SU-DHL-6 (cell line): ENCODE results near the gene MYO10.
"Not testable (repeated sequence)": the region's sequence is repeated elsewhere in the genome, so short reads cannot be mapped to it uniquely, and the experiment has no call there.

Experiments used
- H2AFZ ChIP-seq: fragments of 200-600 bp; sonication (generic); 2 replicates; pipeline ENCODE4 v1.6.1; 2014; ENCODE audit warnings: low read depth, mild to moderate bottlenecking, moderate library complexity, mixed read lengths, antibody characterized with exemption, low read length; ENCODE audit not compliant: severe bottlenecking
- H3F3A ChIP-seq: fragments of 200-600 bp; shearing (Covaris generic); 2 replicates; pipeline ENCODE4 v1.6.0; 2016; ENCODE audit warnings: antibody characterized with exemption, mild to moderate bottlenecking; ENCODE audit not compliant: insufficient read depth
- H3K27ac ChIP-seq: fragments of 200-600 bp; sonication (generic); 2 replicates; pipeline ENCODE4 v1.5.1; 2016; ENCODE audit warnings: low read depth, mild to moderate bottlenecking, low read length, moderate library complexity, mixed read lengths
- H3K27me3 ChIP-seq: fragments of 200-600 bp; sonication (generic), shearing (Covaris generic); 2 replicates; pipeline ENCODE4 v1.6.0; 2014; ENCODE audit warnings: mild to moderate bottlenecking, low read length
- H3K36me3 ChIP-seq: fragments of 200-600 bp; sonication (generic); 2 replicates; pipeline ENCODE4 v1.6.1; 2014; ENCODE audit warnings: mild to moderate bottlenecking, low read length, mixed read lengths
- H3K4me2 ChIP-seq: fragments of 300-600, 200-600 bp; shearing (Covaris generic), sonication (generic); 2 replicates; pipeline ENCODE4 v1.6.0; 2014; ENCODE audit warnings: low read length, low read depth, mild to moderate bottlenecking; ENCODE audit not compliant: poor library complexity, severe bottlenecking
- H3K4me3 ChIP-seq: fragments of 200-600 bp; sonication (generic); 2 replicates; pipeline ENCODE4 v1.5.1; 2014; ENCODE audit warnings: antibody characterized with exemption, low read length, mild to moderate bottlenecking, mixed read lengths; ENCODE audit not compliant: insufficient read depth, poor library complexity, severe bottlenecking
- H3K79me2 ChIP-seq: fragments of 200-600 bp; sonication (generic); 2 replicates; pipeline ENCODE4 v1.6.1; 2014; ENCODE audit warnings: mild to moderate bottlenecking, low read length, moderate library complexity; ENCODE audit not compliant: insufficient read depth
- H3K9ac ChIP-seq: fragments of 200-600 bp; sonication (generic); 2 replicates; pipeline ENCODE4 v1.7.0; 2014; ENCODE audit warnings: mild to moderate bottlenecking, low read length
- H3K9me2 ChIP-seq: fragments of 200-600 bp; sonication (generic); replicated peaks from 2 replicates; pipeline ENCODE4 v1.6.1; 2014; ENCODE audit warnings: low read length; ENCODE audit not compliant: insufficient read depth
- H3K9me3 ChIP-seq: fragments of 200-600 bp; sonication (generic); 2 replicates; pipeline ENCODE4 v1.6.1; 2014; ENCODE audit warnings: low read length, mixed read lengths; ENCODE audit not compliant: insufficient read depth
- H4K20me1 ChIP-seq: fragments of 200-600 bp; sonication (generic); 2 replicates; pipeline ENCODE4 v1.6.1; 2014; ENCODE audit warnings: low read depth, mild to moderate bottlenecking, antibody characterized with exemption, low read length, moderate library complexity, mixed read lengths
- EZH2phosphoT487 ChIP-seq: fragments of 200-600 bp; sonication (generic), shearing (Covaris generic); conservative IDR thresholded peaks from 2 replicates; pipeline ENCODE4 v1.6.1; 2018; ENCODE audit warnings: mild to moderate bottlenecking, antibody characterized with exemption, low read length, moderate library complexity, mixed read lengths
- TF ChIP-seq, protein P1 (sequence below): fragments of 200-600 bp; sonication (generic); IDR thresholded peaks from one replicate; pipeline ENCODE4 v1.5.1; 2017; ENCODE audit warnings: antibody characterized with exemption, mild to moderate bottlenecking, low read length, moderate library complexity; ENCODE audit not compliant: insufficient read depth, poor library complexity, severe bottlenecking

MYO10 gene

DNA sequence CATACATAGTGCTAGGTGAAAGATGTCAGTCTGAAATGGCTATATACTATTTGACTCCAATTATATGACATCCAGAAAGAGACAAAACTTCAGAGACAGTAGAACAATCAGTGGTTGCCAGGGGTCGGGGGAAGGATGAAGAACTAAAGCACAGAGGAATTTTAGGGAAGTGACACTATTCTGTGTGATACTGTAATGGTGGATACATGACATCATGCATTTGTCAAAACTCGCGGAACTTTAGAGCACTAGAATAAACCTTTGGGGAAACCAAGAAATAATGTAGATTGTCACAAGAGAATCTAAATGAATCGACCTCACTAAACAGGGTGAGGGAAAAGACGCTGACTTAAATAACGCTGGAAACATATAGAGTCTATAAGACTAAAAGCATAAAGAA, 212.3 kb downstream of the MYO10 start:
- Histone ChIP-seq H3K27ac (no peak overlapping the region), H3K9ac (no peak overlapping the region), H3K4me2 (no peak overlapping the region), H3K36me3 (no peaks in the 10 kb centered on the region), H3K79me2 (no peaks in the 10 kb centered on the region), H3F3A (no peaks in the 10 kb centered on the region), H3K27me3 (no peaks in the 10 kb centered on the region), H3K9me3 (no peaks in the 10 kb centered on the region), H2AFZ (no peak overlapping the region), H4K20me1 (no peaks in the 10 kb centered on the region), H3K9me2 (no peaks in the 10 kb centered on the region), H3K4me3 (no peak overlapping the region)
- TF ChIP-seq, protein P1, sequence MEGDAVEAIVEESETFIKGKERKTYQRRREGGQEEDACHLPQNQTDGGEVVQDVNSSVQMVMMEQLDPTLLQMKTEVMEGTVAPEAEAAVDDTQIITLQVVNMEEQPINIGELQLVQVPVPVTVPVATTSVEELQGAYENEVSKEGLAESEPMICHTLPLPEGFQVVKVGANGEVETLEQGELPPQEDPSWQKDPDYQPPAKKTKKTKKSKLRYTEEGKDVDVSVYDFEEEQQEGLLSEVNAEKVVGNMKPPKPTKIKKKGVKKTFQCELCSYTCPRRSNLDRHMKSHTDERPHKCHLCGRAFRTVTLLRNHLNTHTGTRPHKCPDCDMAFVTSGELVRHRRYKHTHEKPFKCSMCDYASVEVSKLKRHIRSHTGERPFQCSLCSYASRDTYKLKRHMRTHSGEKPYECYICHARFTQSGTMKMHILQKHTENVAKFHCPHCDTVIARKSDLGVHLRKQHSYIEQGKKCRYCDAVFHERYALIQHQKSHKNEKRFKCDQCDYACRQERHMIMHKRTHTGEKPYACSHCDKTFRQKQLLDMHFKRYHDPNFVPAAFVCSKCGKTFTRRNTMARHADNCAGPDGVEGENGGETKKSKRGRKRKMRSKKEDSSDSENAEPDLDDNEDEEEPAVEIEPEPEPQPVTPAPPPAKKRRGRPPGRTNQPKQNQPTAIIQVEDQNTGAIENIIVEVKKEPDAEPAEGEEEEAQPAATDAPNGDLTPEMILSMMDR = no peak
- TF ChIP-seq EZH2phosphoT487 = no peak

DNA sequence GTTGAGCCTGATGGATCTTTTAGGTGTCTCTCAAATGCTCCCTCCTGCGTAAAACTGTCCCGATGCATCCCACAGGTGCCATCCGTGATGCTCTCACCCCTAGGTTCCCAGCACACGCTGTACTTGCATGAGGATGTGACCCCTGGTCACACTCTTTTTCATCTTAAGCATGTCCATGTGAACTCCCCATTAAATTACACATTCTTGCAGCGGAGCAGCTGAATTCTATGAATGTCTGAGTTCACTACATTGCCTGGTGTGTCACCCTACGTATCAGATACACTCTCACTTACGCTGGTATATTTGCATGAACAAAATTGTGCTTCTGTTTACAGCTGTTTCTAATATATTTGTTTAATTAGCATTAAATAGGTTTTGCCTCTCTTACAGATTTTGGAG, 214.0 kb downstream of the MYO10 start:
- Histone ChIP-seq H3K79me2 (no peaks in the 10 kb centered on the region), H3K9me3 (no peaks in the 10 kb centered on the region), H4K20me1 (no peaks in the 10 kb centered on the region), H2AFZ (no peak overlapping the region), H3K9ac (no peak overlapping the region), H3K27me3 (no peaks in the 10 kb centered on the region), H3K36me3 (no peaks in the 10 kb centered on the region), H3F3A (no peaks in the 10 kb centered on the region), H3K27ac (no peak overlapping the region), H3K4me2 (no peak overlapping the region), H3K9me2 (no peaks in the 10 kb centered on the region), H3K4me3 (no peak overlapping the region)
- TF ChIP-seq, protein P1 = no peak
- TF ChIP-seq EZH2phosphoT487 = no peak

DNA sequence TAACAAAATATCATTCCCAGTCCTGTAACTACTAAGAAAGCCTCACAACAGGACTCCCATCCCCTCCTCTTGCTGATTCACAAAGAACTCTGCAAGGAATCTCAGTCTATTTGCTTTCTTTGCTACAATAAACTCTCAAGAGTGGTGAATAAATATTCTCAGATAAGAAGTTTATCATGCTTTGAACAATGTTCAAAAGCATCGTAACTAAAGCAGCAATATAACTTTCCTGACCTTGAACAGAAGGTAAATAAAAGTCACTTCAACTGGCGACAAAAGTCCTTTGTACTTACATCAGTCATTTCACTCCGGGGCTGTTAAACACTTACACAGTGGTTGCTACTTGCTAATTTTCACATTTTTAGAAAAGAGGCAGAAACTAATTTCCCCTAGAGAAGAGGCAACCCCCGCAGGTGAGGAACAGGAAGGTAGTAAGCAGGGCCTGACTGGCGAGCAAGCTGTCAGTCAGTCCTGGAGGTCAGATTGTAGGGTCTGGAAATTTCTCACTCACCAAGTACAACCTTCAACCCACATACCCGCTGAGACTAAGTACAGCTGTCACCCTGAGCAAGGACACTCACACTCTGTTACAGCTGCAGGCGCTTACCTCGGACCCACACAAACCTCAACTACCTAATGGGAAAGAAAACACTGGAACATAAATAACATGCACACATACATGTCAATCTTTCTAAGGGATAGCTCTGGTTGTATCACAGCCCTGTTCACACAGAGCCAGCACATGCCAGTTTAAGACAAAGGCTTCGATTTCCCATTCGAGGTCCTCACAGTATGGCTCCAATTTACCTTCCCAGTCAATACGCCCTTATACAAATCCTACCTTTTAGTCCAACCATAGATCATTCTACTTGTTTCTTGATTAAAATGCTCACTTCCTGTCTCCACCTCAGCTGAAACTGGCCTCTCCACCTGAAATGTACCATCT, 214.7 kb downstream of the MYO10 start:
- Histone ChIP-seq H3K4me3 (no peak overlapping the region), H3K9me2 (no peaks in the 10 kb centered on the region), H3K9me3 (no peaks in the 10 kb centered on the region), H3K79me2 (no peaks in the 10 kb centered on the region), H3K36me3 (no peaks in the 10 kb centered on the region), H3K27me3 (no peaks in the 10 kb centered on the region), H3K9ac (no peak overlapping the region), H4K20me1 (no peaks in the 10 kb centered on the region), H2AFZ (no peak overlapping the region), H3F3A (no peaks in the 10 kb centered on the region), H3K27ac (no peak overlapping the region), H3K4me2 (no peak overlapping the region)
- TF ChIP-seq EZH2phosphoT487 = no peak
- TF ChIP-seq, protein P1 = no peak

DNA sequence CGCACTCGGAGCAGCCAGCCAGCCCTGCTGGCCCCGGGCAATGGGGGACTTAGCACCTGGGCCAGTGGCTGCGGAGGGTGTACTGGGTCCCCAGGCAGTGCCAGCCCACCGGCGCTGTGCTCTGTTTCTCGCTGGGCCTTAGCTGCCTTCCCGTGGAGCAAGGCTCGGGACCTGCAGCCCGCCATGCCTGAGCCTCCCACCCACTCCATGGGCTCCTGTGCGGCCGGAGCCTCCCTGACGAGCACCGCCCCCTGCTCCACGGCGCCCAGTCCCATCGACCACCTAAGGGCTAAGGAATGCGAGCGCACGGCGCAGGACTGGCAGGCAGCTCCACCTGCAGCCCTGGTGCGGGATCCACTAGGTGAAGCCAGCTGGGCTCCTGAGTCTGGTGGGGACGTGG, 218.1 kb downstream of the MYO10 start:
- not testable (repeated sequence) for H3K27ac ChIP-seq

More for the DNA sequence above, 218.1 kb downstream of the MYO10 start:
- H3K4me2 ChIP-seq, H3K79me2 ChIP-seq, H3K4me3 ChIP-seq, H2AFZ ChIP-seq, H3K9me2 ChIP-seq, H3K36me3 ChIP-seq, H3K9ac ChIP-seq, H3K27me3 ChIP-seq, H3K9me3 ChIP-seq, H3F3A ChIP-seq, H4K20me1 ChIP-seq: not testable (repeated sequence)
